ENCODE results near the gene ACKR1. TPM values are rescaled to one million over a fixed set of nuclear protein-coding genes. Genes with fewer than 3 reads are reported as not detected.

Gene ACKR1
- total and polyA plus RNA-seq, 2 donors, result 7.1 to 176 TPM

- H3K27ac ChIP-seq (ENCODE audit: low read depth), result no peak overlapping the region
- WGBS, result 63% methylated on average over 18 of the region's 18 CpGs
- H3K4me3 ChIP-seq (ENCODE audit: low read depth, low read length), result no peak overlapping the region
Observed at GRCh38 chr1:159200769-159201168, 3.9 kb upstream of the ACKR1 start.

DNA sequence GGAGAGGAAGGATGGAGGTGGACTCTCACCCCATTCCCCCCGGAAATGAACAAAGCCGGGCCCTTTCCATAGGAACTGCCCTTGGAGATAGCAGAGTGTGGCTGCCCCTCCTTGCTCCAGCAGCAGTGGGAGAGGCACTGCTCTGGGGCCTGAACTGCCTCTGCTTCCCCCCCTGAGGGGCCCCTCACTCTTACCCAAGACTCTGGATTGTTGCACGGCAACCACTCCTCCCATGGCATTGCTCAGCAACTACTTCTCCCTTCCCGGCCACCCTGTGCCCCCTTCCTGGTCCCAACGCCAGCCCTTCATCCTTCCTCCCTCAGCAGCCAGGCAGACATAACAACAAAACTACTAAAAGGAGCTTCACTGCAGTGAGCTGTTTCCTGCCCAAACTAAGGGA is 3.0 kb upstream of the ACKR1 start:
- H3K4me3 ChIP-seq (ENCODE audit: low read depth, low read length), result no peak overlapping the region
- H3K36me3 ChIP-seq (ENCODE audit: insufficient read depth), result no peaks in the 10 kb centered on the region
- no peak for DNase-seq (ENCODE audit: extremely low spot score)
- H3K4me1 ChIP-seq (ENCODE audit: insufficient read depth), result no peaks in the 10 kb centered on the region
- no peak overlapping the region for H3K27ac ChIP-seq (ENCODE audit: low read depth)
- WGBS, result 31% methylated on average over 5 of the region's 5 CpGs

More at GRCh38 chr1:159200769-159201168, 3.9 kb upstream of the ACKR1 start:
- H3K36me3 ChIP-seq (ENCODE audit: insufficient read depth), result no peaks in the 10 kb centered on the region
- DNase-seq (ENCODE audit: extremely low spot score), result no peak
- H3K4me1 ChIP-seq (ENCODE audit: insufficient read depth), result no peaks in the 10 kb centered on the region

DNA sequence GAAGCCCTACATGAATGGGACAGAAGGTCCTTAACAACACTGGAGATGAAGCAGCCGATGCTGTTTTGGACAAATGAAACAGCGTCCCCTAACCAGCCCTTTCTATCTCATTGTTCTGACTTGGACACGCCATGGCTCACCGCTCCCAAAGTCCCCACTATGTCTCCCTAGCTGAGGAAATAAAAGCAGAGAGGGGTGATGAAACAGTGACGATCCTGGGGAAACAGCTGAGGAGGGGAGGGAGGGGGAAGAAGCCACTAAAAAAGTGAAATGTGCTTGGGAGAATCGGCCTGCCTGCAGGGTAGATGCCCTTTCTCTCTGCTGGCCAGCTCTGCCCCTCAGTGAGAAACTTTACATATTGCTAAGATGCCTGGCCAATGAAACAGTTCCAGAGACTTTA is 1.1 kb upstream of the ACKR1 start:
- H3K36me3 ChIP-seq (ENCODE audit: insufficient read depth), result no peaks in the 10 kb centered on the region
- no peak overlapping the region for H3K4me3 ChIP-seq (ENCODE audit: low read depth, low read length)
- no peak overlapping the region for H3K27ac ChIP-seq (ENCODE audit: low read depth)
- no peak for DNase-seq (ENCODE audit: extremely low spot score)
- no peaks in the 10 kb centered on the region for H3K4me1 ChIP-seq (ENCODE audit: insufficient read depth)
- 65% methylated on average over 6 of the region's 6 CpGs for WGBS

DNA sequence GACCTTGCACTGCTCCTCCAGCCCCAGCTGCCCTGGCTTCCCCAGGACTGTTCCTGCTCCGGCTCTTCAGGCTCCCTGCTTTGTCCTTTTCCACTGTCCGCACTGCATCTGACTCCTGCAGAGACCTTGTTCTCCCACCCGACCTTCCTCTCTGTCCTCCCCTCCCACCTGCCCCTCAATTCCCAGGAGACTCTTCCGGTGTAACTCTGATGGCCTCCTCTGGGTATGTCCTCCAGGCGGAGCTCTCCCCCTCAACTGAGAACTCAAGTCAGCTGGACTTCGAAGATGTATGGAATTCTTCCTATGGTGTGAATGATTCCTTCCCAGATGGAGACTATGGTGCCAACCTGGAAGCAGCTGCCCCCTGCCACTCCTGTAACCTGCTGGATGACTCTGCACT is 550 bp downstream of the ACKR1 start:
- no peak overlapping the region for H3K27ac ChIP-seq (ENCODE audit: low read depth)
- 61% methylated on average over 6 of the region's 6 CpGs for WGBS
- no peaks in the 10 kb centered on the region for H3K4me1 ChIP-seq (ENCODE audit: insufficient read depth)
- H3K36me3 ChIP-seq (ENCODE audit: insufficient read depth), result no peaks in the 10 kb centered on the region
- DNase-seq (ENCODE audit: extremely low spot score), result no peak
- H3K4me3 ChIP-seq (ENCODE audit: low read depth, low read length), result no peak overlapping the region

GRCh38 chr1:159206110-159206509 is 1.4 kb downstream of the ACKR1 start:
- H3K27ac ChIP-seq (ENCODE audit: low read depth), result no peak overlapping the region
- H3K4me1 ChIP-seq (ENCODE audit: insufficient read depth), result no peaks in the 10 kb centered on the region
- no peak overlapping the region for H3K4me3 ChIP-seq (ENCODE audit: low read depth, low read length)
- 83% methylated on average over 4 of the region's 4 CpGs for WGBS
- no peaks in the 10 kb centered on the region for H3K36me3 ChIP-seq (ENCODE audit: insufficient read depth)
- DNase-seq (ENCODE audit: extremely low spot score), result no peak

DNA sequence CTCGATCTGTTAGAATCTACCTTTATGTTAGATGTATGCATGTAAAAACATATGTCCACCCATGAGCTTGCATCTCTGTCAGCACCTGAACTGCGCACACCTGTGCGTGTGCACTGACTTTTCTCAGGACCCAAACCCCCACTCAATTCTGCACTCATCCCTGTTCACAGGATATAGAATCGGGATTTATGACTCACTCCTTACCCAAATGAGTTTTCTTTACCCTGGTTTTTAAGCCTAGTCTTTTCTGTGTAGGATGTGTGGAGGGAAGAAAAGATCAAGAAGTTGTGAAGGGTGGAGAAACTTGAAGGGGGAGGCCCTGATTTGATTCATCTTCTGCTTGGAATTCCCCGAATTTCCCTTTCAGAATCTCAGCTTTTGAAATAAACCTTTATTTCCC is 2.4 kb downstream of the ACKR1 start:
- Histone ChIP-seq H3K4me3 (ENCODE audit: low read depth, low read length) (no peak overlapping the region), H3K27ac (ENCODE audit: low read depth) (no peak overlapping the region), H3K4me1 (ENCODE audit: insufficient read depth) (no peaks in the 10 kb centered on the region), H3K36me3 (ENCODE audit: insufficient read depth) (no peaks in the 10 kb centered on the region)
- 86% methylated on average over 5 of the region's 5 CpGs for WGBS
- DNase-seq (ENCODE audit: extremely low spot score), result no peak

- Histone ChIP-seq H3K36me3 (ENCODE audit: insufficient read depth) (no peaks in the 10 kb centered on the region), H3K4me1 (ENCODE audit: insufficient read depth) (no peaks in the 10 kb centered on the region), H3K4me3 (ENCODE audit: low read depth, low read length) (no peak overlapping the region), H3K27ac (ENCODE audit: low read depth) (no peak overlapping the region)
- no peak for DNase-seq (ENCODE audit: extremely low spot score)
- WGBS, result 17% methylated on average over 8 of the region's 8 CpGs
Observed at GRCh38 chr1:159207774-159208173, 3.1 kb downstream of the ACKR1 start.

DNA sequence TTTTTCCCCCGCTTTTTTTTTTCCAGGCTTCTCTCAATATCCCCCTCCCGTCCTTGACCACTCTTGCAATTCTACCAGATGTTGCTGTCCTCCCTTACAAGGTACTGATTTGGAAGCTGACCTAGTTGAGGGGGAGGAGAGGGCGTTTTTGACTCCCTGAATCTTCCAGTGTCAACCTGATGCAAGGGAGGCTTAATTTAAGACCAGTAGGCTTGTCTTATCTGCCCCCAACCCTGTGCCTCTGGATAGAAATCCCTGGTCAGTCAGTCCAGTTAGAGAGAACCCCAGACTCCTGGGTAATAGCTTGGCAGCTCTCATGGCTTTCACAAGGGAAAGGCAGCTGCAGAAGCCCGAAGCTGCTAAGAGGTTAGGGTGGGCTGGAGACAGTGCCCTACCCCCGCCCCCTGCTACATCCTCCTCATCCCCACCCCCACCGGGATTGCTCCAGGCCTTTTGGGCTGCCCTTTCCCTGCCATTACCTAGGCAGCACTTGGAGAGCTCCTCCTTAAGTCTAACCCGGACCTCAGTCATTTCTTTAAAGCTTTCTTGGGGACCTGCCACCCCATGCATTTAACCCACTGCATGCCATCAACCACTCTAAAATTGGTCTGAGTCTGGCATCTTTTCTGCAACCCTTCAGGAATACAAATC is 3.6 kb downstream of the ACKR1 start:
- Histone ChIP-seq H3K27ac (ENCODE audit: low read depth) (no peak overlapping the region), H3K4me3 (ENCODE audit: low read depth, low read length) (no peak overlapping the region), H3K36me3 (ENCODE audit: insufficient read depth) (no peaks in the 10 kb centered on the region), H3K4me1 (ENCODE audit: insufficient read depth) (no peaks in the 10 kb centered on the region)
- no peak for DNase-seq (ENCODE audit: extremely low spot score)
- 4% methylated on average over 7 of the region's 7 CpGs for WGBS

GRCh38 chr1:159209061-159209460 is 4.4 kb downstream of the ACKR1 start:
- no peak for DNase-seq (ENCODE audit: extremely low spot score)
- 80% methylated on average over 7 of the region's 7 CpGs for WGBS
- Histone ChIP-seq H3K4me1 (ENCODE audit: insufficient read depth) (no peaks in the 10 kb centered on the region), H3K4me3 (ENCODE audit: low read depth, low read length) (no peak overlapping the region), H3K36me3 (ENCODE audit: insufficient read depth) (no peaks in the 10 kb centered on the region), H3K27ac (ENCODE audit: low read depth) (no peak overlapping the region)

- H3K4me3 ChIP-seq (ENCODE audit: low read depth, low read length), result no peak overlapping the region
- no peaks in the 10 kb centered on the region for H3K36me3 ChIP-seq (ENCODE audit: insufficient read depth)
- no peaks in the 10 kb centered on the region for H3K4me1 ChIP-seq (ENCODE audit: insufficient read depth)
- H3K27ac ChIP-seq (ENCODE audit: low read depth), result no peak overlapping the region
- no peak for DNase-seq (ENCODE audit: extremely low spot score)
- WGBS, result 30% methylated on average over 11 of the region's 11 CpGs
Observed at GRCh38 chr1:159211331-159212136, 6.9 kb downstream of the ACKR1 start.

- Histone ChIP-seq H3K4me1 (ENCODE audit: insufficient read depth) (no peaks in the 10 kb centered on the region), H3K36me3 (ENCODE audit: insufficient read depth) (no peaks in the 10 kb centered on the region), H3K27ac (ENCODE audit: low read depth) (no peak overlapping the region), H3K4me3 (ENCODE audit: low read depth, low read length) (no peak overlapping the region)
- DNase-seq (ENCODE audit: extremely low spot score), result no peak
- WGBS, result 70% methylated on average over 4 of the region's 4 CpGs
Observed at GRCh38 chr1:159212596-159212995, 7.9 kb downstream of the ACKR1 start.

GRCh38 chr1:159214149-159214760 is 9.6 kb downstream of the ACKR1 start:
- Histone ChIP-seq H3K4me1 (ENCODE audit: insufficient read depth) (no peaks in the 10 kb centered on the region), H3K36me3 (ENCODE audit: insufficient read depth) (no peaks in the 10 kb centered on the region), H3K27ac (ENCODE audit: low read depth) (no peak overlapping the region), H3K4me3 (ENCODE audit: low read depth, low read length) (no peak overlapping the region)
- no peak for DNase-seq (ENCODE audit: extremely low spot score)
- 5% methylated on average over 5 of the region's 5 CpGs for WGBS

DNA sequence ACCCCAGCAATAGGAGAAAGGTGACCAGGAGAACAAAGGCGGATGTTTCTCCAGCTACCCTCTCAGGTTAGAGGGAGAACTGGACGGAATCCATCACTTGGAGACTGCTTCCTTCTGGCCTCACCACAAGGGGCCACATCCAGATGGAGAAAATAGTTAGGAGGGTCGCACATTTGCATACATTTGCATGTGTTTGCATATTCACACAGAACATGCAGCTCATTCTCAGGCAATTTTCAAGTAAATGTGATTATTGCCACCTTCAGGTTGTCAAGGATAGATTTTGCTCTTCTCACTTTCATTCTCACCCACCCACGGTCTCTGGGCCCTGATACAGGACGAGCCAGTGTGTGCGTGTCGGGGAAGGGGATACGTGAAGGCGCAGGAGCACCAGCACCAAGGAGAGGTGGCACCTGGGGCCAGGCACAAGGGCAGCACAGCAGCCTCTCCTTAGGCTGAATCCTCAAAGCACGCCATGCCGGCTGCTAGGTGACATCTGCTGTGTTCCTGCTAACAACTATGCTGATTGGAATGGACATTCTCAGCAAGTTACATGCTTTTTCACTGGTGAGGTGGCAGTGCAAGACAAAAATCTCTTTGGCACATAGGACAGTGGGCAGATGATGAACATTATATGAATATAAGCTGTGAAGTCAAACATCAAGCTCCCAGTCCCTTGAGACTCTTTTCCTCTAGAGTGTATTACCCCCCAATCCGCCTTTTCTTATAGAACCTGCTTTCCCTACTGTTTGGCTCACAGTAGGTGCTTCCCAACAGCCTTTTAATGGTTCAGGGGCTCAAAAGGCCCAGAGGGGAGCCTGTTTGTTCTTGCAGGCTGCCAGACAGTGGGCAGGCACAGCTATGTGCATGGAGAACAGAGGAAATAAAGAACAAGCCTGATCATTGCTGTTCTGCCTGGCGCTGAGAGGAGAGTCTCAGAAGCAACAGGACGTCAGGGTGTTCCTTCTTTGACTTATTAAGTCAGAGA is 14.3 kb downstream of the ACKR1 start:
- no peaks in the 10 kb centered on the region for H3K36me3 ChIP-seq (ENCODE audit: insufficient read depth)
- no peak for DNase-seq (ENCODE audit: extremely low spot score)
- 53% methylated on average over 14 of the region's 14 CpGs for WGBS
- no peak overlapping the region for H3K4me3 ChIP-seq (ENCODE audit: low read depth, low read length)
- no peaks in the 10 kb centered on the region for H3K4me1 ChIP-seq (ENCODE audit: insufficient read depth)
- H3K27ac ChIP-seq (ENCODE audit: low read depth), result no peak overlapping the region
